ENCODE measurements around the gene SPPL2A.

Gene SPPL2A

DNA sequence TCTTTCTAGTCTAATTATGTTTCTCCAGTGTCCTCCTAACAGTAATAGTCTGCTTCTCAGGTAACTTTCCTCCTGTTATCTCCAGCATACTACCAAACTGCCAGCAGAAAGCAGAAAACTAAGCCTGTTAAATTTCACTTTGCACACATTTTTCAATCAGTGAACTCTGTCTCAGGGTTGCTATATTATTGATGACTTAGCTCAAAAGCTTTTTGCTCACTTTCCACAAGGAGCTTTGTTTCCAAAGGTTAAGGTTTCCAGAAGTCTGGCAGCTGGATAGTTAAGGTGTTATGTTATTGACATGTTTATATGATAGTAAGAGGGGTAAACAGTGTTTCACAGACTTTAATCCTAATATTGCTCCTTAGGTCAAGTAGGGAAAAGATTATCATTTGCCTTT lies 84.0 kb downstream of the SPPL2A start:
- TF ChIP-seq GATA2 (IDR thresholded peaks at IDR 0.05; ENCODE audit: low read depth, low read length) (no peak), GATA3 (IDR thresholded peaks at IDR 0.05; ENCODE audit: low read depth, low read length) (no peak)

- TF ChIP-seq GATA3 (IDR thresholded peaks at IDR 0.05; ENCODE audit: low read depth, low read length), result no peak
- TF ChIP-seq GATA2 (IDR thresholded peaks at IDR 0.05; ENCODE audit: low read depth, low read length), result no peak
Measured at GRCh38 chr15:50676799-50677483, 88.6 kb downstream of the SPPL2A start.

DNA sequence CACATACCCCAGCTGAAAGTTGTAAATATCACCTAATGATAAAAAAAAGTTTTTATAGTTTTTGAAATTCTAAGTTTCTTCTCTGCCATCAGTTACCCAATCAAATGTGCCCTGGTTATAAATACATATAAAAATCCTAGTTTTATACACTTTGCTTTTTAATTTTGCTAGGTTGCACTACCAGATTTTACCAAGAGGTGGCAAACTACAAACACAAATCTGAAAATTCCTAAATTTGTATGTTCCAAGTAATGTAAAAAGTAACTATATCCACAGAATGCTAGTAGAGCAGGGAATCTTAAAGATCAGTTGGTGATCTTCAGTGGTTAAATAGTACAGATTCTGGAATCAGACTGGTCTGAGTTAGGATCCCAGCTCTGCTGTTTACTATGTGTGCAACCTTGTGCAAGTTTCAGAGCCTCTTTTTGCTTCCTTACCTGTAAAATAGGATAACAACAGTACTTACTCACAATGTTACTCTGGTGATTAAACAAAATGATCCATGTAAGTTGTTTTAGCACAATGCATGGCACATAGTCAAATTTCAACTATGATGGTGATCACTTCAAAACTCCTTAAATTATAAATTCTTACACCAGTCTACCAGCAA lies 89.9 kb downstream of the SPPL2A start:
- TF ChIP-seq GATA2 (IDR thresholded peaks at IDR 0.05; ENCODE audit: low read depth, low read length) (no peak), GATA3 (IDR thresholded peaks at IDR 0.05; ENCODE audit: low read depth, low read length) (no peak)

- TF ChIP-seq GATA2 (IDR thresholded peaks at IDR 0.05; ENCODE audit: low read depth, low read length), result no peak
- TF ChIP-seq GATA3 (IDR thresholded peaks at IDR 0.05; ENCODE audit: low read depth, low read length), result no peak
Measured at GRCh38 chr15:50670115-50670514, 95.4 kb downstream of the SPPL2A start.

- TF ChIP-seq GATA3 (IDR thresholded peaks at IDR 0.05; ENCODE audit: low read depth, low read length) (no peak), GATA2 (IDR thresholded peaks at IDR 0.05; ENCODE audit: low read depth, low read length) (no peak)
Measured at GRCh38 chr15:50669611-50670010, 95.9 kb downstream of the SPPL2A start.

- no peak for TF ChIP-seq GATA3 (IDR thresholded peaks at IDR 0.05; ENCODE audit: low read depth, low read length)
- no peak for TF ChIP-seq GATA2 (IDR thresholded peaks at IDR 0.05; ENCODE audit: low read depth, low read length)
Measured at GRCh38 chr15:50665938-50666337, 99.6 kb downstream of the SPPL2A start.

DNA sequence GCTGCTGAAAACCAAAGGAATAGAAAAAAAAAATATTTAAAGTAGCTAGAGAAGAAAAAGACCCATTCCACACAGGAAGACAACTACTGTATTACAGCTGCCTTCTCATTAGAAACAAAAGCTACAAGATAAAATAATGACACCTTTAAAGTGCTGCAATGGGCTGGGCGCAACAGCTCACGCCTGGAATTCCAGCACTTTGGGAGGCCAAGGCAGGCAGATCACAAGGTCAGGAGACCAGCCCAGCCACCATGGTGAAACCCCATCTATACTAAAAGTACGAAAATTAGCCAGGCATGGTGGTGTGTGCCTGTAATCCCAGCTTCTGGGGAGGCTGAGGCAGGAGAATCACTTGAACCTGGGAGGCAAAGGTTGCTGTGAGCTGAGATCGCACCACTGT lies 110.0 kb downstream of the SPPL2A start:
- TF ChIP-seq GATA3 (IDR thresholded peaks at IDR 0.05; ENCODE audit: low read depth, low read length), result no peak
- no peak for TF ChIP-seq GATA2 (IDR thresholded peaks at IDR 0.05; ENCODE audit: low read depth, low read length)

DNA sequence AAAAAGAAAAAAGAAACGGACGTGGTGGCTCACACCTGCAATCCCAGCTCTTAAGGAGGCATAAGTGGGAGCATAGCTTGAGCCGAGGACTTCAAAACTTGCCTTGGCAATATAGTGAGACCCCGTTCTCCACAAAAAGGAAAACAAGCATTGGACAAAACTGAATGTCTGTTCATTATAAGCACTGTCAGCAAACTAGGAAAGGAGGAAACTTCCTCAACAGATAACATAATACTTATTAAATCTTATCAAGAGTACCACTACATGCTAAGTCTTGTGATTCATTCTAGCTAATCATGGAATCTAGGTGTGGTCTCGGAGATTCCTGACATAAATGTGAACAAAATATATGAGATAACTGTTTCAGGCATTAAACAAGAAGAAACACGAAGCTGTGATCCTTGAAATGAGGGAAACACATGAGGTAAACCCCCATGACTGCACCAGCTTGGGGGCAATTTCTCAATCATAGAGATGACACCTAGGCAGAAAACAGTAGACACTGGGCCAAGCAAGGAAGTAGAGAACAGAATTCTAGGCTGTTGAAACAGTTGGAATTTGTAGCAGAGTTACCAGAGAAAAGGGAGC lies 112.3 kb downstream of the SPPL2A start:
- TF ChIP-seq GATA3 (IDR thresholded peaks at IDR 0.05; ENCODE audit: low read depth, low read length) (no peak), GATA2 (IDR thresholded peaks at IDR 0.05; ENCODE audit: low read depth, low read length) (no peak)

DNA sequence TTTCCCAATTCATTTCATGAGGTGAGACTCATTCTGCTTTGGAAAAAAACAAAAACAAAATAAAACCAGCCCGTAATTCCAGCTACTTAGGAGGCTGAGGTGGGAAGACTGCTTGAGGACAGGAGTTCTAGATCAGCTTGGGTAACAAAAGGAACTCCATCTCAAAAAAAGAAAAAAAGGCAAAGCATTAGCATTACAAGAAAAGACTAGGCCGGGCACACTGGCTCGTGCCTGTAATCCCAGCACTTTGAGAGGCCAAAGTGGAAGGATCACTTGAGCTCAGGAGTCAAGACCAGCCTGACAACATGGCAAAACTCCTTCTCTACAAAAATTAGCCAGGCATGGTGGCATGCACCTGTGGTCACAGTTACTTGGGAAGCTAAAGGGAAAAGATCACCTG lies 112.8 kb downstream of the SPPL2A start:
- TF ChIP-seq GATA3 (IDR thresholded peaks at IDR 0.05; ENCODE audit: low read depth, low read length) (no peak), GATA2 (IDR thresholded peaks at IDR 0.05; ENCODE audit: low read depth, low read length) (no peak)

All from SH-SY5Y (cell line).